Neural cell (in vitro differentiated cells): Measurements from ENCODE around the gene RAB3GAP2. TPM values are rescaled to one million over a fixed set of nuclear protein-coding genes. Genes with fewer than 3 reads are reported as not detected.

Experiments used
- H2AFZ ChIP-seq: fragments of 200-600, 300-800 bp; sonication (generic), shearing (Covaris generic); 2 replicates; pipeline ENCODE4 v1.6.0; 2014; ENCODE audit warnings: low read depth, mild to moderate bottlenecking, antibody characterized with exemption, low read length, moderate library complexity
- H3F3A ChIP-seq: fragments of 200-600 bp; shearing (Covaris generic); 2 replicates; pipeline ENCODE4 v1.6.1; 2016; ENCODE audit warnings: mild to moderate bottlenecking, moderate library complexity, mixed read lengths, antibody characterized with exemption, low read length; ENCODE audit not compliant: insufficient read depth, poor library complexity, severe bottlenecking
- H3K27ac ChIP-seq: fragments of 200-600, 300-800 bp; sonication (generic), shearing (Covaris generic); 2 replicates; pipeline ENCODE4 v1.5.1; 2014; ENCODE audit warnings: mild to moderate bottlenecking, low read length, moderate library complexity
- H3K27me3 ChIP-seq: fragments of 300-800, 200-600 bp; sonication (generic), shearing (Covaris generic); 2 replicates; pipeline ENCODE4 v1.6.0; 2014; ENCODE audit warnings: mild to moderate bottlenecking, low read depth, low read length, moderate library complexity; ENCODE audit not compliant: insufficient read depth
- H3K36me3 ChIP-seq: fragments of 300-800, 200-600 bp; sonication (generic), shearing (Covaris generic); 2 replicates; pipeline ENCODE4 v1.5.1; 2014; ENCODE audit warnings: mild to moderate bottlenecking, antibody characterized with exemption, low read length, moderate library complexity; ENCODE audit not compliant: insufficient read depth
- H3K4me2 ChIP-seq: fragments of 300-800, 200-600 bp; sonication (generic), shearing (Covaris generic); 2 replicates; pipeline ENCODE4 v1.6.0; 2014; ENCODE audit warnings: mild to moderate bottlenecking, low read length
- H3K4me3 ChIP-seq: fragments of 300-800, 200-600 bp; sonication (generic), shearing (Covaris generic); 2 replicates; pipeline ENCODE4 v1.5.1; 2014; ENCODE audit warnings: mild to moderate bottlenecking, low read length, moderate library complexity
- H3K79me2 ChIP-seq: fragments of 200-600 bp; shearing (Covaris generic); replicated peaks from 2 replicates; pipeline ENCODE4 v1.6.0; 2014; ENCODE audit warnings: mild to moderate bottlenecking, low read length, moderate library complexity; ENCODE audit not compliant: insufficient read depth
- H3K9ac ChIP-seq: fragments of 300-800, 200-600 bp; sonication (generic), shearing (Covaris generic); 2 replicates; pipeline ENCODE4 v1.6.1; 2016; ENCODE audit warnings: mild to moderate bottlenecking, low read length, mixed read lengths
- H3K9me2 ChIP-seq: fragments of 200-600 bp; shearing (Covaris generic); 2 replicates; pipeline ENCODE4 v1.6.1; 2016; ENCODE audit warnings: mild to moderate bottlenecking, low read length, mixed read lengths; ENCODE audit not compliant: insufficient read depth
- H3K9me3 ChIP-seq: fragments of 200-600, 300-800 bp; sonication (generic), shearing (Covaris generic); 2 replicates; pipeline ENCODE4 v1.6.1; 2016; ENCODE audit warnings: mild to moderate bottlenecking, mixed run types, low read length, moderate library complexity, mixed read lengths
- H4K20me1 ChIP-seq: fragments of 200-600 bp; shearing (Covaris generic); 2 replicates; pipeline ENCODE4 v1.6.1; 2016; ENCODE audit warnings: mild to moderate bottlenecking, mixed run types; ENCODE audit not compliant: insufficient read depth
- CTCF ChIP-seq: fragments of 450-650 bp; IDR thresholded peaks from 2 replicates; pipeline ENCODE4 v1.5.1; 2014; ENCODE audit warnings: antibody characterized with exemption, mild to moderate bottlenecking, moderate library complexity; ENCODE audit not compliant: poor library complexity, severe bottlenecking
- EP300 ChIP-seq: fragments of 450-650 bp; conservative IDR thresholded peaks from 2 replicates; pipeline ENCODE4 v1.6.1; 2014; ENCODE audit warnings: antibody characterized with exemption, mild to moderate bottlenecking, moderate library complexity; ENCODE audit not compliant: poor library complexity, severe bottlenecking
- EZH2 ChIP-seq: fragments of 200-600, 300-800 bp; shearing (Covaris generic), sonication (generic); IDR thresholded peaks from 2 replicates; pipeline ENCODE4 v1.6.1; 2014; ENCODE audit warnings: antibody characterized with exemption, low read length, borderline replicate concordance, mild to moderate bottlenecking; ENCODE audit not compliant: insufficient read depth, poor library complexity, severe bottlenecking
- MXI1 ChIP-seq: fragments of 450-650 bp; conservative IDR thresholded peaks from 2 replicates; pipeline ENCODE4 v1.6.1; 2014; ENCODE audit warnings: antibody characterized with exemption, mild to moderate bottlenecking; ENCODE audit not compliant: poor library complexity, severe bottlenecking
- POLR2AphosphoS5 ChIP-seq: IDR thresholded peaks from 2 replicates; pipeline ENCODE4 v1.6.1; 2012
- RAD21 ChIP-seq: fragments of 450-650 bp; conservative IDR thresholded peaks from 2 replicates; pipeline ENCODE4 v1.6.1; 2014; ENCODE audit warnings: antibody characterized with exemption, mild to moderate bottlenecking, moderate library complexity
- REST ChIP-seq: IDR thresholded peaks from 2 replicates; pipeline ENCODE4 v1.6.1; 2012; ENCODE audit warnings: borderline replicate concordance
- SMC3 ChIP-seq: fragments of 450-650 bp; conservative IDR thresholded peaks from 2 replicates; pipeline ENCODE4 v1.6.1; 2014; ENCODE audit warnings: antibody characterized with exemption, mild to moderate bottlenecking, moderate library complexity; ENCODE audit not compliant: poor library complexity
- TAF1 ChIP-seq: IDR thresholded peaks from 2 replicates; pipeline ENCODE4 v1.6.1; 2012; ENCODE audit warnings: low read depth
- polyA plus RNA-seq: library from polyadenylated mRNA; depleted of rRNA; stranded (reverse); fragments of >200 nt; gene quantifications from 2 replicates; pipeline ENCODE4 v1.2.3, GENCODE V29; 2014

RAB3GAP2 gene
- polyA plus RNA-seq, 1 donor from 2014 or later: 39.9 TPM

DNA sequence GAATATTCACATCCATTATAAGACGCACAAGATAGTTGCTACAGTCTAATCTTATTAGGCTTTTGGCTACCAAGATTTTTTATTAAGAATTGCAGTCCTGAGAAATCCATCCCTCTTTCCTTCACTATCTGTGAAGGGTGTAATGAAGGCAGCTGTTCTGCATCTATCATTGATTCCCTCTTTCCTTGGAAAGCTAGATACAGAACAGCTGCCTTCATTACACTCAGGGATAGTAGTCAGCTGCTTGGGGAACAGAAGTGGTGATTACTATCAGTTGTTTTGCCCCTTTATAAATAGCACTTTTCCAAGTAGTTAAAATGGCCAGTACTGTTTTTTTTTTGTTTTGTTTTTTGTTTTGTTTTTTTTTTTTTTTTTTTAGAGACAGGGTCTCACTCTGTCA lies 108.1 kb downstream of the RAB3GAP2 start:
- Histone ChIP-seq H3K36me3 (peaks cover 5% of the 10 kb centered on the region), H3K9me3 (no peaks in the 10 kb centered on the region), H3K9ac (no peak overlapping the region), H4K20me1 (no peaks in the 10 kb centered on the region), H3K79me2 (no peaks in the 10 kb centered on the region), H3K9me2 (no peaks in the 10 kb centered on the region), H3F3A (no peaks in the 10 kb centered on the region), H3K27me3 (no peaks in the 10 kb centered on the region), H3K4me3 (no peak overlapping the region), H2AFZ (no peak overlapping the region), H3K4me2 (no peak overlapping the region), H3K27ac (no peak overlapping the region)
- TF ChIP-seq TAF1 (no peak), EP300 (no peak), REST (no peak)

DNA sequence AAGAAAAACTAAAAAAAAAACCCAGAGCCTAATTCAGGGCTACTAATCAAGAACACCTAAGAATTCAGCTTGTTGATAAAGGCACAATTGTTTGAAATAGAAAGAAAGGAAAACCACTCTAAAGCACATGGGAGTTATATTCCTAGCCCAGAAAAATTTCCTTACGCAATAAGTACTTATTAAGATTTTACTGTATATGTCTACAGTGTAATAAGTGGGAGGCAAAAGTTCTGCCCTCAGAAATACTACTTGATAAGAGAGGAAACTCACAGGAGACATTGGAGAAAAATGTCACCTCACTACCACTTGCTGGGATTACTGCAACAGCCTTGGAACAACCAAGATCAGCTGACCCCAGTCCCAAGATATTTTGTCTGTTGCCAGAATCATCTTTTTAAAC lies 112.2 kb downstream of the RAB3GAP2 start:
- Histone ChIP-seq H3K9ac (no peak overlapping the region), H2AFZ (no peak overlapping the region), H3K79me2 (no peaks in the 10 kb centered on the region), H3K27me3 (no peaks in the 10 kb centered on the region), H3K27ac (no peak overlapping the region), H3K9me2 (no peaks in the 10 kb centered on the region), H3K4me3 (no peak overlapping the region), H3F3A (no peaks in the 10 kb centered on the region), H3K4me2 (no peak overlapping the region), H3K9me3 (no peaks in the 10 kb centered on the region), H4K20me1 (no peaks in the 10 kb centered on the region), H3K36me3 (peaks cover 5% of the 10 kb centered on the region)
- TF ChIP-seq REST: no peak
- no peak for TF ChIP-seq SMC3
- no peak for TF ChIP-seq EP300
- no peak for TF ChIP-seq CTCF
- no peak for TF ChIP-seq EZH2
- TF ChIP-seq TAF1: no peak
- no peak for TF ChIP-seq MXI1
- TF ChIP-seq RAD21: no peak
- no peak for TF ChIP-seq POLR2AphosphoS5
